Activated CD4-positive, alpha-beta T cell treated with anti-CD3 and anti-CD28 coated beads for 48 hours (primary cell): Measurements from ENCODE around the gene TM9SF1.

Source experiments
- DNase-seq: peaks from one replicate; pipeline ENCODE4 v3.0.0-alpha.2; 2020

The TM9SF1 gene

GRCh38 chr14:24196071-24197055 is 1.1 kb upstream of the TM9SF1 start:
- DNase-seq: no peak

DNA sequence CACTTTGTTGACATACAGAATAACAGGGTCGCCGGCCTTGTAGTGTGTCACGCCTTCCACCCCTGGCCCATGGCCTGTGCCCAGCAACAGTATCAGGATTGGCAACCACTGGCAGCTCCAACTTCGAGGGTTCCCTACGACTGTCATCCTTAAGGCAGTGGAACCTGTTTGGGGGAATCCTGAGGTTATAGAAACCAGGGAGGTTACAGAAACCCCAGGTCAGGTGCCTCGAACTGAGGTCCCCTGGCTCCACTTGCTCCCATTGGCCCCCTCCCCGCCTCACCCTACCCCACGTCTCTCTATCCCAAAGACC is 412 bp downstream of the TM9SF1 start:
- no peak for DNase-seq

GRCh38 chr14:24194186-24194872 is 912 bp downstream of the TM9SF1 start:
- DNase-seq: no peak

GRCh38 chr14:24192933-24193332 is 2.3 kb downstream of the TM9SF1 start:
- no peak for DNase-seq

DNA sequence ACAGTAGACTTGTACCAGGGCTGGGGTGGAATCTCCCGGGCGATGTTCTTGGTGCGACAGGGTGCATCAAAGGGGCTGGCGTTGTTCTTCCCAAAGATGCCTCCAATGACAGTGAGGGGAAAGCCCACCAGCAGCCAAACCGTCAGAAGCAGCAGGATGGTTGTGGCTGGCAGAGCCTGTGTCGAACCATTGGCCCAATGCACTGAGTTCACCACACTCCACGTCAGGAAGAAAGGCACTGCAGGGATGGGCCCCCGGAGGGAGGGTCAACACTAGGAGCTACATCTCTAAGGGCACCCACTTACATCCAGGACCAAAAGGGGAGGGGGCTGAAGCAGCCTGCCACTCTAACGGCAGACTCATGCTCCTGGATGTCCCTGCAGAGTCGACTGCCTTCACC is 4.8 kb downstream of the TM9SF1 start:
- no peak for DNase-seq

DNA sequence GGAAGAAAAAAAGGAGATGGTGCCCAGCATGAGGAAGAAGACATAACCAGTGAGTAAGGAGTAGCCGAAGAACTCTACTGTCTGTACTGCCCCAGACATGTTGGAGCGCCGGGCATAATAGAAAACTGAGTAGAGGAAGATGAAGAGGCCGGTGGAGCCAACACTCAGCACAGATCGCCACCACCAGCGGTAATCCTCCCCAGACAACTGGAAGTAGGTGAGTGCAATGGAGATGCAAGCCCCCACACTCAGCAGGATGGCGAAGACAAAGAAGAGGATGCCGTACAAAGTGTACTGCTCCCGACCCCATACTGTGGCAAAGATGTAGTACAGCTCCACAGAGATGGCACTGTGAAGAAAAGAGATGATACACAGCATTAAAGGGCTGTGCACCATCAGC is 5.8 kb downstream of the TM9SF1 start:
- DNase-seq: no peak

DNA sequence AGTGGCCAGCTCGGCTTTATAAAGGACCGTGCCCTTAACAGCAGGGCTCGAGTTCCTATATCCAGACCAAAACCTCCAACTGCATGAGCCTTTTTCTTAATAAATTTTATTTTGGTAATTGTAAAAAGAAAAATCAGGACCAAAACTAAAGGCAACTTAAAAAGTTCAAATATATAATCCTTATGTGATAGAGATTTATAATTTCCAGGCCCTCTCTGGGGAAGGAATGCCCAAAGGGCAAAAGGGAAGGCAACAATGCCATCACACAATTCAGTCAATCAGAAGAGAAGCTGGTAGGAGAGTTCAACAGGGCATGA is 6.2 kb downstream of the TM9SF1 start:
- no peak for DNase-seq

- peak; percentile 97 for DNase-seq
These were observed 6.8 kb downstream of the TM9SF1 start, which contains the start of gene IPO4 for GRCh38 chr14:24188251-24189058. Gene IPO4, minus strand, starts transcription at chr14:24188816. Its CDS starts 29 bp downstream, at chr14:24188787.

DNA sequence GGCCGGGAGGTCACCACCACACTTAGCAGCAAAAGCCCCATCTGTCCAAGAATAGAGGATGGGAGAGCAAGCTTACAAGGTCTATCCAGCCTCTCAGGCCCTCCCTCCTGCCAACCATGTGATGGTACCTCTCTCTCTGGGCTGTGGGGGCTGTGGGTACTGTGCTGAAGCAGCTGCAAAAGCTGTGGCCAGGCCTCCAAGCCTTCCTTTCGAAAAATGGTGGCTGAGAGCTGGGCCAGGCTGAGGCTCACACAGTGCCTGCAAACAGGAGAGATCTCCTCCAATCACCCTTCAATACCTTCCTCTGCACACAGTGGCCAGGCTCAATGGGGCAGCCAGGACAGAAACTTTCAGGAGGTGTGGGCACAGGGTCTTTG is 7.7 kb downstream of the TM9SF1 start:
- DNase-seq: no peak

GRCh38 chr14:24186831-24187538 is 8.3 kb downstream of the TM9SF1 start:
- no peak for DNase-seq

DNA sequence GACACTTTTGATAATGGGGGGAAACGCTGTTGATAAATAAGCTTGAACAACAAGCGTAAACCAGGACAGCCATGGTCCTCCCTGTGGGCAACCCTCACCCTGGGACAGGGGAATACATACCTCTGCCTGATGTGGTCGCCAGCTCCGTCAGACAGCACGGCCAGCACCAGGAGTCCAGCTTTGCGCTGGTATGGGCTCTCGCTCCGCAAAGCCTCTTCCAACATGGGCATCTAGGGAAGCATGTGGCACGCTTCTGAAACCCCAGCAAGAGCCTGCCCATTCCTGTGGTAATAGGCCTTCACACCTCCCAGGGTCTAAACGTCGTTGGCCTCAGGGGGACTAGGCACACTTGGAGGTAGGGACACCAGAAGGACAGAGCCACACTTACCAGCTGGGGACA is 9.5 kb downstream of the TM9SF1 start:
- no peak for DNase-seq

DNA sequence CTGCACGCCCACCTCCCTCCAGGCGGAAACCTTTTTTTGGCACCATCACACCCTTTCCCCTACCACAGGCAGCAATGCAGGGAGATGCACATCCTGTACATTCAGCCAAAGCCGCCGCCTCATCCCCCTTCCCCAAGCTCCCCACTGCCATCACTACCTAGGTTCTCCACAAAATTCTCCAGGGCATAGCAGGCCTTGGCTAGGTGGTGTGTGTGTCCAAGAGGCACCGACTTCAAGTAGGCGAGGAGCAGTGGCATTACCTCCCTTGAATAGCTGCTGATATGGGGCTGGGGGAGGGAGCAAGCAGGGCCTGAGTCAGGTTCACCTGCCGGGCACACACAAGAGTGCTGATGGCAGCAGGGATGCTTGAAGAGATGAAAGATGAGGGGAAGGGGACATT is 10.2 kb downstream of the TM9SF1 start:
- no peak for DNase-seq

DNA sequence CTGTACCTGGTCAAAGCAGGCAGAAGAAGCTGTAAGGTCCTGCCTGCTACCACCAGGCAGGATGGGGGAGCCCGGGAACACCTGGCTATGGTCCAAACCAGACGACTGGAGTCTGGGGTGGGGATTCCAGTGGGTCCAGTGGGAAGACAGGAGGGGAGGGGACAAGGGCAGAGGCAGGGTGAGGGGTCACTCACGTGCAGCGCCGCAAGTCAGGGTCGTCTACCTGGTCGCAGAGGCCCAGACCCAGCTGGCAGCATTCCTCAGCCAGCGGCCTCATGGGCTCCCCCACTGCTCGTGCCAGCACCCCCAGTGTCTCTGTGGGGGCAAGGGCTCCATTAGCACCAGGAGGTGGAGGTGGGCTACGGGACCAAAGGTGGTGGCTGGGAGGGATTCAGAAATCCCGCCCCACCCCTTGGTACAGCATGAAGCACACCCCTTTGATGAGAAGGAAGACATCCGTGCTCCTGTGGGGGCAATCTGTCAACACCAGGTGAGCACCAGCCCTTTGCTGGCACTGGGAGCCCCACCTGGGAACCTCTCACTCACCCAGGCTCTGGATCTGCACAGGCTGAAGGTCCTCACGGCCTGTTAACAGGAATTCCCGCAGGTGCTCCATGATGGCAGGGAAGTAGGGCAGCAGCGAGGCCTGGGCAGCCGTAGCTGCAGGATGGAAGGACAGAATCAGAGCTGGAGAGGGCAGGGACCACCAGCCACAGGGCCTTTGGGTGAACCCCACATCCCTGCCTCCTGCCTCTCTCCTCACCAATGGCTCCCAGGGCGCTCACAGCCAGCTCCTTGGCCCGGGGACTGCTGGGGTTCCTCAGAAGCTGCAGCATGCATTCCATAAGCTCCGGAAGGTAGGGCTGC is 10.9 kb downstream of the TM9SF1 start:
- no peak for DNase-seq

- no peak for DNase-seq
These were observed 12.2 kb downstream of the TM9SF1 start for GRCh38 chr14:24183014-24183481.

- no peak for DNase-seq
These were observed 12.9 kb downstream of the TM9SF1 start for GRCh38 chr14:24182110-24182882.

DNA sequence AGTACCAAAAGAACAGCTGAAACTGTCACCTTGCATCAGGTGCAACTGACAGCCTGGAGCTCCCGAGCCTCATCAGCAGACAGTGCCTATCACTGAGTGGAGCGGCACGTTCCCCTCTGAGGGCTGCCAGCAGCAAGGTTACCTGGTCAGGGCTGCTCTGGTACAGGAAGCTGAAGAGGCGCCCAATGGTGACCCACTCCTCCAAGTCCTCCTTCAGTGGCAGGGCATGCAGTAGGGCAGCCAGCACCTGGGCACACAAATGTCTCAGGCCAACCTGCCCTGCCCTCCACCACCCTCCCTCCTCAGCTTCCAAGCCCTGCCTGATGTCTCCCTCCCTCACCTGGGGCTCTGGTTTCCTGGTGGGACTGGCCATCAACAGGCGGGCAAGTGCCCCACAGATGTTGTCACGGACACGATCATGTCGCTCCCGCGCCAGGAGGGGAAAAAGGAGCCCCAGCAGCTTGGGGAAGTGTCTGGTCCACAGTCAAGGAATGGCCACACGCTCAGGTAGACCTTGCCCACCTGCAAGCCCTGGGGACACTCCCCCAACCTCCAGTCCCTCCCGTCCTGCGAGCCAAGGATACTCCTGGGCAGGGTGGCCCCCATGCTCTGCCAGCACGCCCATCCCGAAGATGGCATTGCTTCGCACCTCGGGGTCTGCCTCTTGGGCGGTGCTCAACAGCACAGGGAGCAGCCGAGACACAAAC is 13.7 kb downstream of the TM9SF1 start:
- DNase-seq: no peak

GRCh38 chr14:24179961-24180796 is 15.1 kb downstream of the TM9SF1 start:
- DNase-seq: no peak

DNA sequence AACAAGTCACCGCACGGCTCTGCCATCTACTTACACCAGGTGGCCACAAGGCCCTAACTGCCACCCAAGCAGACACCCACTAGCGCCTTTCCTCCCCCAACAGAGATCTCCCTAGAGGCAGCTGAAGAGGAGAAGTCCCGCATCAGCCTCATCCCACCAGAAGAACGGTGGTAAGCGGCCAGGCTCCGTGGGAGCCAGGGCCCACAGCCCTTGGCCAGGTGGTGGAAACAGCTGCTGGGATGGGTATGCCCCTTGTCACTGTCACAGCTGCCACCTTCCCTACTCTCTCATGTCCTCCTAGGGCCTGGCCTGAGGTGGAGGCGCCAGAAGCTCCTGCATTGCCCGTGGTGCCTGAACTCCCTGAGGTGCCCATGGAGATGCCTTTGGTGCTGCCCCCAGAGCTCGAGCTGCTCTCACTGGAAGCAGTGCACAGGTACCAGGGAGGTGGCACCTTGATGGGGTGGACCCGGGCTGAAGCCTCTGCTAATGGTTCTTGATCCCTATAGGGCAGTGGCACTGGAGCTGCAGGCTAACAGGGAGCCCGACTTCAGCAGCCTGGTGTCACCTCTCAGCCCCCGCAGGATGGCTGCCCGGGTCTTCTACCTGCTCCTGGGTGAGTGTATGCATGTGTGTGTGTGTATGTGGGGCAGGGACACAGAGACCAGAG is 15.8 kb downstream of the TM9SF1 start:
- no peak for DNase-seq
